ENCODE results near the gene PTPN2.
"Not testable (repeated sequence)": the region's sequence is repeated elsewhere in the genome, so short reads cannot be mapped to it uniquely, and the experiment has no call there.

PTPN2 gene

DNA sequence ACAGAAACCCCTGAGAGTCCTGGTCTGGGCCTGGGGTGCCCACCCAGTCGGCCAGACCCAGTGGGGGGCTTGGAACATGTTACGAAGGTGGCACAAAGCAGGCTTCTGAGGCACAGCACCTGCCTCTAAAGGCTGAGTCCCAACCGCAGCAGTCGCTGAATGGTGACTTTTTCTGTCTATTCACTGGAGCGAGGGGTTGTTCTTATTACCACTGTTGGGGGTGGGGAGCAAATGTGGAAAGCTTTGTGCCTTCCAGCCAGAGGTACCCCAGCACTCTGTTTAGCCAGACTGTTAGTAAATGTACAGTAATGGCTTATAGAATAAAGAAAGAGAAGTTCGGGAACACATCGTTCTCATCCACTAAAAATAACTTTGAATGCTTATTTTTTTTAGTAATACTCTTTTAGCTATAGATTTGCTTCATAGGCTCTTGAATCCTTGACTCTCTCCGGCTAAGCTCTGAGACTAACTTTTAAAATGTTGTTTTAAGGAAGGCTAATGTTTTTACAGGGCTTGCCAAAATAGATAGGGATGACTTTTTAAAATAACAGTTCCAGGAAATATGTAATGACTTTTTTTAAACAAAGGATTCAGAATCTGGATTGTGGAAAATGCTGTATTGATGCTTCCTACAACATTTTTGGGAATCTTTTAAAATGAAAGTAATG lies 23.4 kb upstream of the PTPN2 start:
- Mint-ChIP-seq H3K9me3 (no peaks in the 10 kb centered on the region), H3K27ac (no peak overlapping the region)
- DNase-seq (ENCODE audit: low spot score): no peak

GRCh38 chr18:12906773-12907172 lies 22.7 kb upstream of the PTPN2 start:
- Mint-ChIP-seq H3K4me3 (no peak overlapping the region), H3K27ac (no peak overlapping the region), H3K9me3 (no peaks in the 10 kb centered on the region), H3K4me1 (ENCODE audit: low read depth) (peaks cover 14% of the 10 kb centered on the region), H3K27me3 (ENCODE audit: low read depth) (peaks cover 21% of the 10 kb centered on the region), H3K36me3 (ENCODE audit: low read depth) (no peaks in the 10 kb centered on the region)
- no peak for DNase-seq (ENCODE audit: low spot score)

More for the DNA sequence above, 23.4 kb upstream of the PTPN2 start:
- H3K4me1 Mint-ChIP-seq (ENCODE audit: low read depth): peaks cover 14% of the 10 kb centered on the region
- no peak overlapping the region for H3K4me3 Mint-ChIP-seq
- H3K36me3 Mint-ChIP-seq (ENCODE audit: low read depth): no peaks in the 10 kb centered on the region
- H3K27me3 Mint-ChIP-seq (ENCODE audit: low read depth): peaks cover 18% of the 10 kb centered on the region

- Mint-ChIP-seq H3K4me3 (no peak overlapping the region), H3K27me3 (ENCODE audit: low read depth) (peaks cover 21% of the 10 kb centered on the region), H3K36me3 (ENCODE audit: low read depth) (no peaks in the 10 kb centered on the region), H3K27ac (no peak overlapping the region), H3K4me1 (ENCODE audit: low read depth) (peaks cover 11% of the 10 kb centered on the region), H3K9me3 (no peaks in the 10 kb centered on the region)
- DNase-seq (ENCODE audit: low spot score): no peak
These were observed 22.1 kb upstream of the PTPN2 start for GRCh38 chr18:12906119-12906518.

- H3K27ac Mint-ChIP-seq: peak overlapping the region; percentile 87
- no peaks in the 10 kb centered on the region for H3K36me3 Mint-ChIP-seq (ENCODE audit: low read depth)
- peaks cover 9% of the 10 kb centered on the region for H3K4me1 Mint-ChIP-seq (ENCODE audit: low read depth)
- no peaks in the 10 kb centered on the region for H3K9me3 Mint-ChIP-seq
- H3K4me3 Mint-ChIP-seq: peak overlapping the region; percentile 70
- peak; percentile 62 for DNase-seq (ENCODE audit: low spot score)
- H3K27me3 Mint-ChIP-seq (ENCODE audit: low read depth): peaks cover 20% of the 10 kb centered on the region
These were observed 20.0 kb upstream of the PTPN2 start for GRCh38 chr18:12904012-12904516.

GRCh38 chr18:12901208-12901607 lies 17.2 kb upstream of the PTPN2 start:
- H3K27me3 Mint-ChIP-seq (ENCODE audit: low read depth): peaks cover 23% of the 10 kb centered on the region
- not testable (repeated sequence) for H3K9me3 Mint-ChIP-seq; H3K4me1 Mint-ChIP-seq (ENCODE audit: low read depth); H3K36me3 Mint-ChIP-seq (ENCODE audit: low read depth); DNase-seq (ENCODE audit: low spot score); H3K27ac Mint-ChIP-seq; H3K4me3 Mint-ChIP-seq

GRCh38 chr18:12896784-12897333 lies 12.8 kb upstream of the PTPN2 start:
- not testable (repeated sequence) for DNase-seq (ENCODE audit: low spot score); H3K9me3 Mint-ChIP-seq; H3K4me1 Mint-ChIP-seq (ENCODE audit: low read depth); H3K36me3 Mint-ChIP-seq (ENCODE audit: low read depth); H3K27ac Mint-ChIP-seq
- peak overlapping the region; percentile 52 for H3K4me3 Mint-ChIP-seq
- H3K27me3 Mint-ChIP-seq (ENCODE audit: low read depth): peaks cover 37% of the 10 kb centered on the region

GRCh38 chr18:12895626-12896025 lies 11.6 kb upstream of the PTPN2 start:
- peaks cover 3% of the 10 kb centered on the region for H3K9me3 Mint-ChIP-seq
- peaks cover 36% of the 10 kb centered on the region for H3K27me3 Mint-ChIP-seq (ENCODE audit: low read depth)
- H3K4me3 Mint-ChIP-seq: no peak overlapping the region
- H3K27ac Mint-ChIP-seq: no peak overlapping the region
- peaks cover 4% of the 10 kb centered on the region for H3K4me1 Mint-ChIP-seq (ENCODE audit: low read depth)
- no peaks in the 10 kb centered on the region for H3K36me3 Mint-ChIP-seq (ENCODE audit: low read depth)
- no peak for DNase-seq (ENCODE audit: low spot score)

DNA sequence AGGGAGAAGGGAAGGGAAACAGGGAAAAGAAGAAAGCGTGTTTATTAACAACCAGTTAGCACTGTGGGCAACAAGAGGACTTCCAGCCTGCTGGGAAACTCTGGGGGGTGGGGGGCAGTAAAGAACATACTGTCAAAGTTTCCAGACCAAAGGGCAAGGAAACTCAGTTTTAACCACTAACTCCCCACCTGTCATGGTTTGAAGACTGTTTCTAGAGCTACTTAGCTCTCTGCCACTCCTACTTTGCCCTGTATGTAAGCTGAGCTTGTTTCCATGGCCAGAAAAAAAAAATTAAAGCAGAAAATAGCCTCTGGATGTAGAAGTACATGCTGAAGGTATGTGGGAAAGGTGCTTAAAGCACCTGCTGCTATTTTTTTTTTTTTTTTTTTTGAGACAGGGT lies 11.0 kb upstream of the PTPN2 start:
- H3K36me3 Mint-ChIP-seq (ENCODE audit: low read depth): peaks cover 1% of the 10 kb centered on the region
- no peak for DNase-seq (ENCODE audit: low spot score)
- H3K9me3 Mint-ChIP-seq: peaks cover 7% of the 10 kb centered on the region
- peaks cover 4% of the 10 kb centered on the region for H3K4me1 Mint-ChIP-seq (ENCODE audit: low read depth)
- peaks cover 36% of the 10 kb centered on the region for H3K27me3 Mint-ChIP-seq (ENCODE audit: low read depth)
- no peak overlapping the region for H3K4me3 Mint-ChIP-seq
- no peak overlapping the region for H3K27ac Mint-ChIP-seq

DNA sequence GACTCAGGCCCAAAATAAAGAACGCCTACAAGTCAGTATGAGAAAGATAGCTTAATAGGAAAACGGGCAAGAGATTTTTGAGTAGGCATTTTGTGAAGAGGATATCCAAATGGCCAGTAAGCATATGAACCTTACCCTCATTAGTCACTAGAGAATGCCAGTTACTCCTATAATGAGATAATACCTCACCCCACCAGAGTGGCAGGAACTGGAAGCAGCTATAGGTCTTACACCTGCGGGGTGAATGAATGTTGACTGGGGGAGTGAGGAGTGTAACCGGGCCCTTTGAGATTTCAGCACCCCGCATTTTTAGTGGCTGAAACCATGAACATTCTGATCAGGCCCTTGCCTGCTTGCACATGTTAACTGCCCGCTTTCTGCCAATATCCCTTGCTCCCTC lies 7.5 kb upstream of the PTPN2 start:
- Mint-ChIP-seq H3K9me3 (peaks cover 7% of the 10 kb centered on the region), H3K36me3 (ENCODE audit: low read depth) (peaks cover 1% of the 10 kb centered on the region), H3K4me1 (ENCODE audit: low read depth) (peaks cover 5% of the 10 kb centered on the region), H3K27me3 (ENCODE audit: low read depth) (peaks cover 15% of the 10 kb centered on the region), H3K27ac (no peak overlapping the region), H3K4me3 (no peak overlapping the region)
- DNase-seq (ENCODE audit: low spot score): no peak

DNA sequence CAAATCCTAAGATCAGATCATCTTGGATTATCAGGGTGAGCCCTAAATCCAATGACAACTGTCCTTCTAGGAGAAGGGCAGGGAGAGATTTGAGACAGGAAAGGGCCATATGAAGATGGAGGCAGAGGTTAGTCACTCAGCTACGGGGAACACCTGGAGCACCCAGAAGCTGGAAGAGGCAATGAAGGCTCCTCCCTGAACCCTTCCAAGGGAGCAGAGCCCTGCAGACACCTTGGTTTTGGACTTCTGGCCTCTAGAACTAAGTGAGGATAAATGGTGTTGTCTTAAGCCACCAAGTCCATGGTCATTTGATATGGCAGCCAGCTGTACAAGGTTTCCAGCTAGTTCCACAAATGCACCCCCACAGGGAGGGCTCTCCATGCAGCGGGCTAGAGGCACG lies 6.9 kb upstream of the PTPN2 start:
- H3K27me3 Mint-ChIP-seq (ENCODE audit: low read depth): peaks cover 13% of the 10 kb centered on the region
- no peak overlapping the region for H3K27ac Mint-ChIP-seq
- H3K9me3 Mint-ChIP-seq: peaks cover 7% of the 10 kb centered on the region
- DNase-seq (ENCODE audit: low spot score): no peak
- peaks cover 1% of the 10 kb centered on the region for H3K36me3 Mint-ChIP-seq (ENCODE audit: low read depth)
- peaks cover 4% of the 10 kb centered on the region for H3K4me1 Mint-ChIP-seq (ENCODE audit: low read depth)
- no peak overlapping the region for H3K4me3 Mint-ChIP-seq

- peaks cover 7% of the 10 kb centered on the region for H3K9me3 Mint-ChIP-seq
- no peak overlapping the region for H3K27ac Mint-ChIP-seq
- H3K4me3 Mint-ChIP-seq: no peak overlapping the region
- DNase-seq (ENCODE audit: low spot score): no peak
- peaks cover 3% of the 10 kb centered on the region for H3K36me3 Mint-ChIP-seq (ENCODE audit: low read depth)
- peaks cover 23% of the 10 kb centered on the region for H3K4me1 Mint-ChIP-seq (ENCODE audit: low read depth)
- no peaks in the 10 kb centered on the region for H3K27me3 Mint-ChIP-seq (ENCODE audit: low read depth)
These were observed 2.6 kb upstream of the PTPN2 start for GRCh38 chr18:12886498-12887126.

DNA sequence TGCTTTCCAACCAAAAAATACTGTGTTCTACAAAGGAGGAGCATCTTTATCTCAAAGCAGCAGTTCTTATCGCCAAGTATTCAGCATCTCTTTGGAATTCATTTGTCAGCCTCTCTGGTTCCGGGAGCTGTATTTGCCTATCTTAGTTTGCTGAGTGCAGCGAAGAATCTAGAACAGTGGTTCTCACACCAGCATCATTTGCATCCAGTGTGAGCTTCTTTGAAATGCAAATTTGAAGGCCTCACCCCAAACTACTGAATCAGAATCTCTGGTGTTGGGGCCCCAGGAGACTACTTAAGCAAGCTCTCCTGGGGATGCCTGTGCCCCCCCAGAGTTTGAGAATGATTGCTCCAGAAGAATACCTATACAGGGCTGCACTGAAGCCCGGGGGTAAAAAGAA lies 1.5 kb upstream of the PTPN2 start:
- peaks cover 31% of the 10 kb centered on the region for H3K4me1 Mint-ChIP-seq (ENCODE audit: low read depth)
- peaks cover 6% of the 10 kb centered on the region for H3K36me3 Mint-ChIP-seq (ENCODE audit: low read depth)
- no peak for DNase-seq (ENCODE audit: low spot score)
- peak overlapping the region; percentile 93 for H3K4me3 Mint-ChIP-seq
- H3K9me3 Mint-ChIP-seq: peaks cover 3% of the 10 kb centered on the region
- H3K27me3 Mint-ChIP-seq (ENCODE audit: low read depth): no peaks in the 10 kb centered on the region
- H3K27ac Mint-ChIP-seq: no peak overlapping the region

DNA sequence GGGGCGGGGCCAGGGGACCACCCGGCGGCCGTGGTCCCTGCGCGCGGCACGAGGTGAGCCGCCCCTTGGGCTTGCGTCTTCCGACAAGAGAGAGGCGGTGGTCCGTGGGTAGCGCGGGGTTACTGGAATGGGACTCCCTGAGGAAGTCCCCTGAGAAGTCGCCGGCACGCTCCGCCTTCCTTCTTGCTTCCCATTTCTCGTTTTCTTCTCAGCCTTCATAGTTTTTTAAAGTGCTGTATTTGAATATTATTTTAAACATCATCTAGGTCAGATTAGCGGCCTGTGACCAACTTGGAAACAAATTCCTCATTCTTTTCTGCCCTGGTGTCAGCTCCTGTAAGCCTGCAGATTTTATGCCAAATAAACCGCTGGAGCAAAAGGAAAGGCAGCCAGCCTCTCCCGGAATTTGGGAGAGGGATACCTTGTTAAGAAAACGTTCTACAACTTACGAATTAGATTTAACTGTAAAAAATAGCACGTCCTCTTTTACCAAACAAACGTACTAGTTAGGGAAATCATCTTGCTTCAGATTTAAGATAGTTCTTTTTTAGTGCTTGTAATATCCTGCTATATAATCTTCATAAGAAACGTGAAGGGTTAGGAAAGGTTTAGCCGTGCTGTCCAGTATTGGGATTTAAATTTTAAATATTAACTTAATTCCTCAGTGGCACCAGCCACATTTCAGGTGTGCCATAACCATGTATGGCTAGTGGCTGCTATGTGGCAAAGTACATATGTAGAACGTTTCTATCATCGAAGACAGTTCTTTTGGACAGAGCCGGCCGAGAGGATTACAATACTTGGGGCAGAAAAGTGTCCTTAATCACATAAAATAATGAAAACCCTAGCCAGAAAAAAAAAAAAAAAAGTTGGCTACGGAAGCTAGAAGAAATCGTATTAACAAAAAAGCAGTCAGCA lies 628 bp upstream of the PTPN2 start:
- Mint-ChIP-seq H3K4me3 (peak overlapping the region; percentile 93), H3K4me1 (ENCODE audit: low read depth) (peaks cover 38% of the 10 kb centered on the region), H3K27me3 (ENCODE audit: low read depth) (no peaks in the 10 kb centered on the region), H3K9me3 (no peaks in the 10 kb centered on the region), H3K36me3 (ENCODE audit: low read depth) (peaks cover 5% of the 10 kb centered on the region), H3K27ac (peak overlapping the region; percentile 92)
- no peak for DNase-seq (ENCODE audit: low spot score)

DNA sequence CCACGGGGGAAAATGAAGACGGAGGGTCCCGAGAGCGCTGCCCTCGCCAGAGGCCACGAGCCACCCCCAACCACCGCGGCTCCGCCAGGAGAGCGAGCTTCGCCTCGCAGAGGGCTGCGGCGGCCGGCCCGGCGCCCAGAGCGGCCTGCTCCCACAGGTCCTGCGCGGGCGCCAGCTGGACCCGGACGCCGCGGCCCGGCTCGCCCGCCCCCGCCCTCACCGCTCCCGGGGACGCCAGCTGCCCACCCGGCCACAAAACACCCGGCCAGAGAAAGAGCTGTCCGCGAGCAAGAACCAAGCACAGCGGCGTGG lies 709 bp downstream of the PTPN2 start:
- no peak for DNase-seq (ENCODE audit: low spot score)
- peaks cover 9% of the 10 kb centered on the region for H3K36me3 Mint-ChIP-seq (ENCODE audit: low read depth)
- H3K4me1 Mint-ChIP-seq (ENCODE audit: low read depth): peaks cover 46% of the 10 kb centered on the region
- H3K27me3 Mint-ChIP-seq (ENCODE audit: low read depth): no peaks in the 10 kb centered on the region
- H3K27ac Mint-ChIP-seq: peak overlapping the region; percentile 95
- no peaks in the 10 kb centered on the region for H3K9me3 Mint-ChIP-seq
- H3K4me3 Mint-ChIP-seq: peak overlapping the region; percentile 85

All from T-helper 2 cell treated with Interferon-gamma antibody and Interleukin-4, amounts not matched to agents 5 μg/mL and 100 μg/mL, for 36 hours (primary cell).